Astrocyte (in vitro differentiated cells and primary cell): ENCODE data around the gene HEATR5A. TPM values are rescaled to one million over a fixed set of nuclear protein-coding genes. Genes with fewer than 3 reads are reported as not detected.
"Not testable (repeated sequence)": the region's sequence is repeated elsewhere in the genome, so short reads cannot be mapped to it uniquely, and the experiment has no call there.

Experiments
- DNase-seq: peaks from one replicate; pipeline ENCODE4 v3.0.0-alpha.2; 2010; ENCODE audit warnings: low read depth
- FAIRE-seq: peaks from 2 replicates; lab custom pipeline; 2011; peaks lifted over from hg19 to GRCh38; lab: Jason Lieb, UNC
- H2AFZ ChIP-seq: 2 replicates; pipeline ENCODE4 v1.6.0; 2012; ENCODE audit warnings: low read depth, low read length, inconsistent platforms
- H3K27ac ChIP-seq: 2 replicates; pipeline ENCODE4 v1.5.1; 2011; ENCODE audit warnings: low read depth, low read length, inconsistent platforms
- H3K27me3 ChIP-seq: 2 replicates; pipeline ENCODE4 v1.6.0; 2011; ENCODE audit warnings: low read length, inconsistent platforms; ENCODE audit not compliant: insufficient read depth
- H3K36me3 ChIP-seq: 2 replicates; pipeline ENCODE4 v1.5.1; 2011; ENCODE audit warnings: low read length, inconsistent platforms; ENCODE audit not compliant: insufficient read depth
- H3K4me1 ChIP-seq: 2 replicates; pipeline ENCODE4 v1.5.1; 2011; ENCODE audit warnings: low read length, inconsistent platforms; ENCODE audit not compliant: insufficient read depth
- H3K4me2 ChIP-seq: 2 replicates; pipeline ENCODE4 v1.6.0; 2012; ENCODE audit warnings: low read length, inconsistent platforms
- H3K4me3 ChIP-seq: 2 replicates; pipeline ENCODE4 v1.5.1; 2011; ENCODE audit warnings: low read depth, mild to moderate bottlenecking, low read length, inconsistent platforms; ENCODE audit not compliant: insufficient read depth
- H3K79me2 ChIP-seq: 2 replicates; pipeline ENCODE4 v1.6.0; 2012; ENCODE audit warnings: mild to moderate bottlenecking, low read length, inconsistent platforms; ENCODE audit not compliant: insufficient read depth
- H3K9ac ChIP-seq: 2 replicates; pipeline ENCODE4 v1.6.0; 2012; ENCODE audit warnings: mild to moderate bottlenecking, low read length, inconsistent platforms
- H3K9me3 ChIP-seq: 2 replicates; pipeline ENCODE4 v1.5.1; 2012; ENCODE audit warnings: low read depth, mild to moderate bottlenecking, low read length, inconsistent platforms; ENCODE audit not compliant: insufficient read depth
- H4K20me1 ChIP-seq: 2 replicates; pipeline ENCODE4 v1.6.0; 2012; ENCODE audit warnings: low read length, inconsistent platforms; ENCODE audit not compliant: insufficient read depth
- H3K27ac Mint-ChIP-seq: one replicate; pipeline ENCODE4 v1.8.0; 2021; ENCODE audit warnings: mild to moderate bottlenecking, mixed read lengths; ENCODE audit not compliant: unreplicated experiment
- H3K27me3 Mint-ChIP-seq: one replicate; pipeline ENCODE4 v1.8.0; 2021; ENCODE audit warnings: low read depth, mixed read lengths; ENCODE audit not compliant: unreplicated experiment
- H3K36me3 Mint-ChIP-seq: one replicate; pipeline ENCODE4 v1.8.0; 2021; ENCODE audit warnings: low read depth, mixed read lengths; ENCODE audit not compliant: unreplicated experiment
- H3K4me1 Mint-ChIP-seq: one replicate; pipeline ENCODE4 v1.8.0; 2021; ENCODE audit warnings: low read depth, mixed read lengths; ENCODE audit not compliant: unreplicated experiment
- H3K4me3 Mint-ChIP-seq: one replicate; pipeline ENCODE4 v1.8.0; 2021; ENCODE audit warnings: mild to moderate bottlenecking, moderate library complexity, mixed read lengths; ENCODE audit not compliant: unreplicated experiment
- H3K9me3 Mint-ChIP-seq: one replicate; pipeline ENCODE4 v1.8.0; 2021; ENCODE audit warnings: mild to moderate bottlenecking, mixed read lengths; ENCODE audit not compliant: unreplicated experiment
- EZH2 ChIP-seq: IDR thresholded peaks from 2 replicates; pipeline ENCODE4 v1.6.1; 2012; ENCODE audit warnings: mild to moderate bottlenecking, low read length, inconsistent platforms; ENCODE audit not compliant: insufficient read depth
- total RNA-seq: library from RNA; stranded (reverse); gene quantifications from 2 replicates; pipeline ENCODE4 v1.2.1, GENCODE V29; 2021
- TF ChIP-seq, protein P1 (sequence below): IDR thresholded peaks from 2 replicates; pipeline ENCODE4 v1.5.1; 2011; ENCODE audit warnings: low read depth, mild to moderate bottlenecking, inconsistent platforms, low read length, moderate library complexity; ENCODE audit not compliant: insufficient read depth

The HEATR5A gene
- total RNA-seq, 1 donor from 2014 or later, result 50.7 TPM

- H3K36me3 ChIP-seq, result peaks cover 14% of the 10 kb centered on the region
- H3K27me3 ChIP-seq, result no peaks in the 10 kb centered on the region
- Mint-ChIP-seq H3K27ac (no peak overlapping the region), H3K9me3 (no peaks in the 10 kb centered on the region), H3K27me3 (no peaks in the 10 kb centered on the region), H3K4me1 (no peaks in the 10 kb centered on the region), H3K36me3 (peaks cover 2% of the 10 kb centered on the region), H3K4me3 (no peak overlapping the region)
- H3K9ac ChIP-seq, result no peak overlapping the region
- no peaks in the 10 kb centered on the region for H4K20me1 ChIP-seq
- H3K4me3 ChIP-seq, result no peak overlapping the region
- H3K4me1 ChIP-seq, result no peaks in the 10 kb centered on the region
- no peak overlapping the region for H3K4me2 ChIP-seq
- H3K9me3 ChIP-seq, result no peaks in the 10 kb centered on the region
- DNase-seq, result peak; percentile 61
- H2AFZ ChIP-seq, result no peak overlapping the region
- H3K27ac ChIP-seq, result no peak overlapping the region
- TF ChIP-seq, protein P1, sequence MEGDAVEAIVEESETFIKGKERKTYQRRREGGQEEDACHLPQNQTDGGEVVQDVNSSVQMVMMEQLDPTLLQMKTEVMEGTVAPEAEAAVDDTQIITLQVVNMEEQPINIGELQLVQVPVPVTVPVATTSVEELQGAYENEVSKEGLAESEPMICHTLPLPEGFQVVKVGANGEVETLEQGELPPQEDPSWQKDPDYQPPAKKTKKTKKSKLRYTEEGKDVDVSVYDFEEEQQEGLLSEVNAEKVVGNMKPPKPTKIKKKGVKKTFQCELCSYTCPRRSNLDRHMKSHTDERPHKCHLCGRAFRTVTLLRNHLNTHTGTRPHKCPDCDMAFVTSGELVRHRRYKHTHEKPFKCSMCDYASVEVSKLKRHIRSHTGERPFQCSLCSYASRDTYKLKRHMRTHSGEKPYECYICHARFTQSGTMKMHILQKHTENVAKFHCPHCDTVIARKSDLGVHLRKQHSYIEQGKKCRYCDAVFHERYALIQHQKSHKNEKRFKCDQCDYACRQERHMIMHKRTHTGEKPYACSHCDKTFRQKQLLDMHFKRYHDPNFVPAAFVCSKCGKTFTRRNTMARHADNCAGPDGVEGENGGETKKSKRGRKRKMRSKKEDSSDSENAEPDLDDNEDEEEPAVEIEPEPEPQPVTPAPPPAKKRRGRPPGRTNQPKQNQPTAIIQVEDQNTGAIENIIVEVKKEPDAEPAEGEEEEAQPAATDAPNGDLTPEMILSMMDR, result no peak
- TF ChIP-seq EZH2, result no peak
- H3K79me2 ChIP-seq, result no peaks in the 10 kb centered on the region
- FAIRE-seq, result no peak
These were observed 40.2 kb downstream of the HEATR5A start for GRCh38 chr14:31380106-31380505.

GRCh38 chr14:31379125-31379947 is 41.0 kb downstream of the HEATR5A start:
- H3K36me3 ChIP-seq, result peaks cover 14% of the 10 kb centered on the region
- H3K27me3 ChIP-seq, H3K36me3 Mint-ChIP-seq, H4K20me1 ChIP-seq, H3K27ac Mint-ChIP-seq, H3K4me2 ChIP-seq, H3K4me1 Mint-ChIP-seq, FAIRE-seq, H3K9me3 Mint-ChIP-seq, H3K27me3 Mint-ChIP-seq, H3K9me3 ChIP-seq, H3K4me3 ChIP-seq, H3K79me2 ChIP-seq, H3K9ac ChIP-seq, DNase-seq, H3K27ac ChIP-seq, H3K4me1 ChIP-seq, H2AFZ ChIP-seq, H3K4me3 Mint-ChIP-seq: not testable (repeated sequence)

GRCh38 chr14:31377433-31377832 is 42.9 kb downstream of the HEATR5A start:
- no peak for DNase-seq

More at GRCh38 chr14:31377433-31377832, 42.9 kb downstream of the HEATR5A start:
- no peaks in the 10 kb centered on the region for H3K4me1 Mint-ChIP-seq
- peaks cover 8% of the 10 kb centered on the region for H3K36me3 Mint-ChIP-seq
- H3K4me1 ChIP-seq, result no peaks in the 10 kb centered on the region
- no peaks in the 10 kb centered on the region for H3K79me2 ChIP-seq
- H3K9me3 ChIP-seq, result no peaks in the 10 kb centered on the region
- H3K27ac ChIP-seq, result no peak overlapping the region
- no peak overlapping the region for H3K4me2 ChIP-seq
- H3K36me3 ChIP-seq, result peaks cover 13% of the 10 kb centered on the region
- H4K20me1 ChIP-seq, result no peaks in the 10 kb centered on the region
- no peaks in the 10 kb centered on the region for H3K27me3 ChIP-seq
- H3K27me3 Mint-ChIP-seq, result no peaks in the 10 kb centered on the region
- H3K4me3 ChIP-seq, result no peak overlapping the region
- no peak overlapping the region for H3K27ac Mint-ChIP-seq
- TF ChIP-seq EZH2, result no peak
- TF ChIP-seq, protein P1, result no peak
- no peak for FAIRE-seq
- H3K9me3 Mint-ChIP-seq, result no peaks in the 10 kb centered on the region
- H3K9ac ChIP-seq, result no peak overlapping the region
- no peak overlapping the region for H2AFZ ChIP-seq
- no peak overlapping the region for H3K4me3 Mint-ChIP-seq
